ENCODE results near the gene KCNQ1.

The KCNQ1 gene

GRCh38 chr11:2708757-2709281 is 264.0 kb downstream of the KCNQ1 start:
- no peak for DNase-seq

- no peak for DNase-seq
Measured at GRCh38 chr11:2709429-2709828, 264.6 kb downstream of the KCNQ1 start.

- no peak for DNase-seq
Measured at GRCh38 chr11:2711161-2711560, 266.4 kb downstream of the KCNQ1 start.

- no peak for DNase-seq
Measured at GRCh38 chr11:2713094-2713493, 268.3 kb downstream of the KCNQ1 start.

GRCh38 chr11:2713661-2714462 is 269.1 kb downstream of the KCNQ1 start:
- DNase-seq, result no peak

GRCh38 chr11:2714463-2714800 is 269.6 kb downstream of the KCNQ1 start:
- DNase-seq, result no peak

- DNase-seq, result no peak
Measured at GRCh38 chr11:2714871-2715270, 270.1 kb downstream of the KCNQ1 start.

- no peak for DNase-seq
Measured at GRCh38 chr11:2715716-2716350, 271.0 kb downstream of the KCNQ1 start.

- DNase-seq, result no peak
Measured at GRCh38 chr11:2716376-2717095, 271.7 kb downstream of the KCNQ1 start.

GRCh38 chr11:2717561-2718325 is 272.9 kb downstream of the KCNQ1 start:
- no peak for DNase-seq

GRCh38 chr11:2718817-2719438 is 274.1 kb downstream of the KCNQ1 start:
- DNase-seq, result no peak

GRCh38 chr11:2719831-2720590 is 275.2 kb downstream of the KCNQ1 start:
- DNase-seq, result no peak

GRCh38 chr11:2721210-2721916 is 276.6 kb downstream of the KCNQ1 start:
- DNase-seq, result no peak

- DNase-seq, result no peak
Measured at GRCh38 chr11:2722955-2723354, 278.1 kb downstream of the KCNQ1 start.

- DNase-seq, result no peak
Measured at GRCh38 chr11:2724104-2724503, 279.3 kb downstream of the KCNQ1 start.

- no peak for DNase-seq
Measured at GRCh38 chr11:2724653-2725367, 280.0 kb downstream of the KCNQ1 start.

- no peak for DNase-seq
Measured at GRCh38 chr11:2725368-2726300, 280.8 kb downstream of the KCNQ1 start.

GRCh38 chr11:2726964-2727363 is 282.2 kb downstream of the KCNQ1 start:
- DNase-seq, result no peak

- no peak for DNase-seq
Measured at GRCh38 chr11:2728128-2728662, 283.4 kb downstream of the KCNQ1 start.

Data from CD4-positive, alpha-beta T cell treated with Interleukin-17A for 1 hour (primary cell).